Right lobe of liver (tissue), 6 donors: ENCODE results near the gene GREM1. TPM values are rescaled to one million over a fixed set of nuclear protein-coding genes. Genes with fewer than 3 reads are reported as not detected.

Experiments
- ATAC-seq, 4 donors: fragments of 200-7000 bp; cut with Tn5 transposase; one replicate each; pipeline ENCODE4 v1.9.1; 2020; ENCODE audit warnings: mild to moderate bottlenecking in 4 of 4, moderate library complexity in 4 of 4
- DNase-seq, 3 donors: peaks; one replicate each; pipeline ENCODE4 v3.0.0-alpha.2; 2020
- H3K27ac ChIP-seq, 3 donors: fragments of 200-600 bp; one replicate each; pipeline ENCODE4 v1.8.0; 2022
- H3K27me3 ChIP-seq, 2 donors: fragments of 200-600 bp; one replicate each; pipeline ENCODE4 v1.8.0; 2022
- H3K36me3 ChIP-seq, 4 donors: fragments of 200-600 bp; sonication (generic) in 1 of 4; one replicate each; pipeline versions ENCODE4 v1.5.1 to v1.8.0; 2017 to 2022; ENCODE audit warnings: control low read depth in 1 of 4
- H3K4me1 ChIP-seq, 4 donors: fragments of 200-600 bp; sonication (generic) in 1 of 4; one replicate each; pipeline versions ENCODE4 v1.5.1 to v1.8.0; 2017 to 2022; ENCODE audit warnings: control low read depth in 1 of 4
- H3K4me3 ChIP-seq, 3 donors: fragments of 200-600 bp; one replicate each; pipeline ENCODE4 v1.8.0; 2022
- H3K9me3 ChIP-seq, 4 donors: fragments of 200-600 bp; sonication (generic) in 1 of 4; one replicate each; pipeline versions ENCODE4 v1.5.1 to v1.8.0; 2017 to 2022; ENCODE audit warnings: control low read depth in 1 of 4
- CTCF ChIP-seq, 4 donors: fragments of 200-600 bp in 3 of 4; fragments of 450-650 bp in 1 of 4; IDR thresholded peaks; one replicate each; pipeline versions ENCODE4 v1.5.1 to v1.8.0; 2016 to 2022; ENCODE audit warnings: antibody characterized with exemption in 4 of 4, mild to moderate bottlenecking in 2 of 4
- POLR2A ChIP-seq: fragments of 450-650 bp; IDR thresholded peaks from one replicate; pipeline ENCODE4 v1.6.1; 2017; ENCODE audit warnings: antibody characterized with exemption, mild to moderate bottlenecking
- WGBS: methylation state at CpG from one replicate; pipeline ENCODE4 v1.1.6; 2018; ENCODE audit warnings: low coverage, low lambda C conversion rate; ENCODE audit not compliant: insufficient coverage; ENCODE audit errors: missing lambda C conversion rate; 5-methylcytosine and 5-hydroxymethylcytosine counted together
- intact Hi-C, 2 donors: fragments of 100-400 bp; cut with DNase I; formaldehyde crosslinking; loops; one replicate each; pipeline versions ENCODE4 v1.11.2 to v1.14.1; 2022
- total RNA-seq, 6 experiments: library from RNA; depleted of rRNA in 2 of 6; stranded (reverse); fragments of >200 nt in 2 of 6; fragmentation: NEBNext Ultra II Directional in 3 of 6; extraction: Animal tissue kit (Norgen Biotek cat#: 25700) in 3 of 6; gene quantifications; one replicate each; pipeline versions ENCODE4 v1.1.0 to v1.2.4, GENCODE V29; 2016 to 2023
- donor health status: DM: no; HTN: yes; CAD: no.
- donor health status: DM: no; HTN: no; CAD: no.
- donor health status: DM: no; HTN: no; CAD: no.
- donor health status: DM: no; HTN: yes; CAD: no.
- donor health status: DM: no; HTN: yes; CAD: no.

Gene GREM1
- total RNA-seq, 6 experiments from 2014 or later, result 0.16 to 2.4 (median 0.37) TPM; not detected in 1

GRCh38 chr15:32698773-32699390 lies 18.9 kb upstream of the GREM1 start:
- no peaks in the 10 kb centered on the region for H3K27me3 ChIP-seq
- H3K27ac ChIP-seq, result no peak overlapping the region
- no CpG with 5 or more reads among the region's 5 CpGs for WGBS
- no peak overlapping the region for H3K4me3 ChIP-seq
- H3K36me3 ChIP-seq, result no peaks in the 10 kb centered on the region
- DNase-seq, result no peak
- intact Hi-C loops, result no loop called here
- peaks cover 0 to 16% (median 4%) of the 10 kb centered on the region in 4 donors for H3K4me1 ChIP-seq
- H3K9me3 ChIP-seq, result no peaks in the 10 kb centered on the region
- ATAC-seq, result no peak
- no peak for TF ChIP-seq CTCF (IDR thresholded peaks at IDR 0.05)
- no peak for TF ChIP-seq POLR2A

GRCh38 chr15:32700501-32701150 lies 17.2 kb upstream of the GREM1 start:
- no peaks in the 10 kb centered on the region for H3K9me3 ChIP-seq
- peak overlapping the region; percentile 13 to 72 (median 68) for H3K27ac ChIP-seq
- ATAC-seq (peak; percentile 95 to 97 (median 96)), DNase-seq (peak; percentile 27 to 84 (median 64))
- intact Hi-C loops, result no loop called here
- WGBS, result 23% methylated on average over 9 of the region's 14 CpGs
- H3K4me3 ChIP-seq, result no peak overlapping the region
- H3K27me3 ChIP-seq, result no peaks in the 10 kb centered on the region
- no peaks in the 10 kb centered on the region for H3K36me3 ChIP-seq
- TF ChIP-seq CTCF (IDR thresholded peaks at IDR 0.05) (no peak), POLR2A (no peak)
- H3K4me1 ChIP-seq, result peaks cover 0 to 16% (median 0%) of the 10 kb centered on the region in 4 donors

DNA sequence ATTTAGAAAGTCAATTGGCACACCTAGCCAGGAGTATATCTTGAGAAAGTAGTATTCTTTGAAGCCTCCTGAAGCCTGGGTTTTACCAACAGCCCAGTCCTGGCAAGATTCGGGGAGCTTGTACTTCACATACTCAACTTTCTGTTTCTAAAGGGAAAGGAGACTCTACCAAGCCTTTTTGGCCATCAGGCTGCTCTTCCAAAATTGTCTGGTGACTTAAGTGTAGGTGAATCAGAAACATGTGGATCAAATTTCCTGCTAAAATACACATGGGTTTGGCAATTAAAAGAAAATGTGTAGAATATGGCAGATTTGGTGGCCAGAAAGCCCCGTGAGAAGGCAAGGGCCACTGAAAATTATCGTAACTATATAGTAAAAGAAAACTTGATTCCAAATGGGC lies 15.9 kb upstream of the GREM1 start:
- H3K27me3 ChIP-seq, result no peaks in the 10 kb centered on the region
- H3K27ac ChIP-seq, result peak overlapping the region in 1 of 3 donors; percentile 72
- intact Hi-C loops, result no loop called here
- no peaks in the 10 kb centered on the region for H3K9me3 ChIP-seq
- DNase-seq, result no peak
- no peak overlapping the region for H3K4me3 ChIP-seq
- TF ChIP-seq CTCF (IDR thresholded peaks at IDR 0.05), result no peak
- no peak for TF ChIP-seq POLR2A
- WGBS, result 67% methylated on average over 3 of the region's 3 CpGs
- peaks cover 0 to 16% (median 0%) of the 10 kb centered on the region in 4 donors for H3K4me1 ChIP-seq
- no peak for ATAC-seq
- H3K36me3 ChIP-seq, result no peaks in the 10 kb centered on the region

DNA sequence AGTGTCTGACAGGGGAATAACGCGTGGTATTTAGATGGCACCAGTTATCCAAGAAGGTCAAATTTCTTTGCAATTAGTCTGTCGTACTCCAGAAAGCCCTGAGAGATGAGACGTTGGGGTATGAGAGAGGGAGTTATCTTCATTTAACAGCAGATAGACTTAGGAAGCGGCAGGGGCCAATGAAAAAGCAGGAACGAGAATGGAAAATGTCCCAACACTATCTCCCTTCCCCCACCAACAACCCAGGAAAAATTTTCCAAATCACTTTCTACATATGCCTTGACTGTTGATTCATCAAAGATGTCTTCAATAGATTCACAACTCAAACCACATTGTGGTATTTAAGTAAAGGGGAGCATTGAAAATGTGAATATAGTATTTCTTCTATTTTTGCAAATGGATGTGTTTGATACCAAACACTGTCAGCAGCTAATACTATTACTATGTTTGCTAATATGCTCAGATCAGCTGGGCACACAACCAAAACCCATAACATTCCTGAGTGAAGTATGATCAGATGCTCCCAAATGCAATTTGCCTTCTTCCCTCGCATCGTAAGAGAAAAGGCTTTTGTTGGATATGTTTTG lies 13.3 kb upstream of the GREM1 start:
- no peaks in the 10 kb centered on the region for H3K36me3 ChIP-seq

More for the DNA sequence above, 13.3 kb upstream of the GREM1 start:
- WGBS, result 70% methylated on average over 8 of the region's 8 CpGs
- H3K9me3 ChIP-seq, result no peaks in the 10 kb centered on the region
- H3K4me1 ChIP-seq, result peaks cover 0 to 23% (median 0%) of the 10 kb centered on the region in 4 donors
- H3K27me3 ChIP-seq, result no peaks in the 10 kb centered on the region
- H3K27ac ChIP-seq, result no peak overlapping the region
- ATAC-seq (no peak), DNase-seq (no peak)
- intact Hi-C loops, result no loop called here
- no peak for TF ChIP-seq POLR2A
- no peak for TF ChIP-seq CTCF (IDR thresholded peaks at IDR 0.05)
- H3K4me3 ChIP-seq, result no peak overlapping the region
